22Rv1 (cell line): Measurements from ENCODE around the gene TSPAN18.

Experiments
- H3K27ac ChIP-seq: fragments of 450-650 bp; 2 replicates; pipeline ENCODE4 v1.5.1; 2017
- ZFX ChIP-seq: fragments of 450-650 bp; IDR thresholded peaks from 2 replicates; pipeline ENCODE4 v1.6.1; 2017; ENCODE audit warnings: antibody characterized with exemption, borderline replicate concordance
- TF ChIP-seq, protein P1 (sequence below): fragments of 450-650 bp; IDR thresholded peaks from 2 replicates; pipeline ENCODE4 v1.5.1; 2017; ENCODE audit warnings: mild to moderate bottlenecking

TSPAN18 gene

DNA sequence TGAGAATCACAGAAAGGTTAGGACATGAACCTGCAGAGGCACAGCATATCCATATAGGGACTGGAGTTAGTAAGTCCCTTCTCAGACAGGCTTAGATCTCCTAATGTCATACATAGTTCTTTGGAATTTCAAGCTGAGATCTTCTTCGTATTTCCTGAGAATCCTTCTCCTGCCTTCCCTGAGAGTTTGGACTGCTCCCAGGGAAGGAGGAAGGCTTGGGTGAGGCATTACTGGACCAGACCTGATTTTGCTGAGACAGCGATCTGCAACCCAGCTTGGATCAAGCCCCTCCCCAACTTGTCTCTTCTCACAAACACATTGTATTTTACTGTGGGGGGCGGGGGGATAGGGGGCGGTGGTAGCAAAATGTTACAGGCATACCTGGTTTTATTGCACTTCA, 108.5 kb downstream of the TSPAN18 start:
- H3K27ac ChIP-seq: no peak overlapping the region

DNA sequence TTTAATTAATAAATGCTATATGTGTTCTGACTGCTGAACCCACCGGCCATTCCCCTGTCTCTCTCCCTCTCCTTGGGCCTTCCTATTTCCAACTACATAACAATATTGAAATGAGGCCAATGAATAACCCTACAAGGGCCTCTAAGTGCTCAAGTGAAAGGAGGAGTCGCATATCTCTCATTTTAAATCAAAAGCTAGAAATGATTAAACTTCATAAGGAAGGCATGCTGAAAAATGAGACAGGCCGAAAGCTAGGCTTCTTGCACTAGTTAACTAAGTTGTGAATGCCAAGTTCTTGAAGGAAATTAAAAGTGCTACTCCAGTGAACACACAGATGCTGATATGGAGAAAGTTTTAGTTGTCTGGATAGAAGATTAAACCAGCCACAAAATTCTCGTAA, 109.2 kb downstream of the TSPAN18 start:
- H3K27ac ChIP-seq: no peak overlapping the region

More for the DNA sequence above, 108.5 kb downstream of the TSPAN18 start:
- TF ChIP-seq ZFX: no peak
- TF ChIP-seq, protein P1, sequence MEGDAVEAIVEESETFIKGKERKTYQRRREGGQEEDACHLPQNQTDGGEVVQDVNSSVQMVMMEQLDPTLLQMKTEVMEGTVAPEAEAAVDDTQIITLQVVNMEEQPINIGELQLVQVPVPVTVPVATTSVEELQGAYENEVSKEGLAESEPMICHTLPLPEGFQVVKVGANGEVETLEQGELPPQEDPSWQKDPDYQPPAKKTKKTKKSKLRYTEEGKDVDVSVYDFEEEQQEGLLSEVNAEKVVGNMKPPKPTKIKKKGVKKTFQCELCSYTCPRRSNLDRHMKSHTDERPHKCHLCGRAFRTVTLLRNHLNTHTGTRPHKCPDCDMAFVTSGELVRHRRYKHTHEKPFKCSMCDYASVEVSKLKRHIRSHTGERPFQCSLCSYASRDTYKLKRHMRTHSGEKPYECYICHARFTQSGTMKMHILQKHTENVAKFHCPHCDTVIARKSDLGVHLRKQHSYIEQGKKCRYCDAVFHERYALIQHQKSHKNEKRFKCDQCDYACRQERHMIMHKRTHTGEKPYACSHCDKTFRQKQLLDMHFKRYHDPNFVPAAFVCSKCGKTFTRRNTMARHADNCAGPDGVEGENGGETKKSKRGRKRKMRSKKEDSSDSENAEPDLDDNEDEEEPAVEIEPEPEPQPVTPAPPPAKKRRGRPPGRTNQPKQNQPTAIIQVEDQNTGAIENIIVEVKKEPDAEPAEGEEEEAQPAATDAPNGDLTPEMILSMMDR: no peak

DNA sequence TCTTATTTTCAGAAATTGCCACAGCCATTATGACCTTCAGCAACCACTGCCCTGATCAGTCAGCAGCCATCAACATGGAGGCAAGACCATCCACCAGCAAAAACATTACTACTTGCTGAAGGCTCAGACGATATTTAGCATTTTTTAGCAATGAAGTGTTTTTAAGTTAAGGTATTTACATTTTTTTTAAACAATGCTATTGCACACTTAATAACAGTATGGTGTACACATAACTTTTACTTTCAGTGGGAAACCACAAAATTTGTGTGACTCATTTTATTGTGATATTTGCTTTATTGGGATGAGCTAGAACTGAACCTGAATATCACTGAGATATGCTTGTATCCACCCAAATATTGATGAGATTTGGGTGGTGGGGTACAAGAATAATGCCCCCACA, 110.9 kb downstream of the TSPAN18 start:
- TF ChIP-seq ZFX: no peak
- TF ChIP-seq, protein P1: no peak

More for the DNA sequence above, 109.2 kb downstream of the TSPAN18 start:
- no peak for TF ChIP-seq ZFX
- TF ChIP-seq, protein P1: no peak

DNA sequence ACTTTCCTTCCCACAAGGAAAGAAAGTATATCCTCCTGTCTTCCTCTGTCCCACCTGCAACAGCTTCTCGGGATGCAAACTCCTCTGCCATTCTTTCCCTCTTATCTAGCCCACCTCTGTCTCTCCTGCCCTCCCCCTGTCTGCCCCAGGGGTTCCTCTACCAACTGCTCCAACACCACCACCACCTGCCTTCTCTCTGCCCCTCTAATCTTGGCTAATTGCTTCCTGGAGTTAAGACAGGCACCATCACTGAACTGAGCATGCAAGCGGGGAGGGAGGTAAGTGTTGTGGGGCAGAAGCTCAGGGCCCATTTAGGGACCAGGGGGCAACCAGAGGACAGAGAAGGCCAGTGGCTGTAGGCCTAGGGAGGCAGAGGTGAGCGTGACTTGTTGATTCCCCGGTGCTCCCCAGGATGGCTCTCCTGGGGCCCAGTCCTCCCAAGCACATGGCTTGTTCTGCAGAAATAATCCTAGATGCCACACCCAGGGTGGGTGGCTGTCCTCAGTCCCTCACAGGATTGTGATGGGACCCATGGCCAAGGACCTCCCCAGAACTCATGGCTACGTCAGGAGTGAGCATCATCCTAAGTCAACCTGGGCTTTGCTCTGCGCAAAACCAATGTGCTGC, 112.8 kb downstream of the TSPAN18 start:
- no peak for TF ChIP-seq ZFX
- TF ChIP-seq, protein P1: no peak
- H3K27ac ChIP-seq: no peak overlapping the region

More for the DNA sequence above, 110.9 kb downstream of the TSPAN18 start:
- H3K27ac ChIP-seq: no peak overlapping the region

DNA sequence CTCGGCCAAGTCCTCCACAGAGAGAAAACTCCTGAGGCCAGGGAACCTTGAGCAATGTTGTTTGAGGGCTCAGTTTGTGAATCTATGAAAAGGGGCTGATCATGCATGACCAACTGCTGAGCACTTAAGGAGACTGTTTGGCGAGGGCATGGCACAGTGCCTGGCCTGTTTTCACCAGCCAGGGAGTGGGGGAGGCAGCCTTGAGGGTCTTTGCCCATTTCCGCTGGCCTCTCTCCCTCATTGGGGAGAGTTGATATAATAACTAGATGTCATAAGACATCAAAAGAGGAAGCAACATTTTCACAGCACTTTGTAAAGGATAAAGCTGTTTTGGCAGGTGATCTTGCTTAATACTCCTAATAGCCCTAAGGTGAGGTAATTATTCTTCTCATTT, 113.3 kb downstream of the TSPAN18 start:
- TF ChIP-seq ZFX: no peak
- TF ChIP-seq, protein P1: no peak
- no peak overlapping the region for H3K27ac ChIP-seq

DNA sequence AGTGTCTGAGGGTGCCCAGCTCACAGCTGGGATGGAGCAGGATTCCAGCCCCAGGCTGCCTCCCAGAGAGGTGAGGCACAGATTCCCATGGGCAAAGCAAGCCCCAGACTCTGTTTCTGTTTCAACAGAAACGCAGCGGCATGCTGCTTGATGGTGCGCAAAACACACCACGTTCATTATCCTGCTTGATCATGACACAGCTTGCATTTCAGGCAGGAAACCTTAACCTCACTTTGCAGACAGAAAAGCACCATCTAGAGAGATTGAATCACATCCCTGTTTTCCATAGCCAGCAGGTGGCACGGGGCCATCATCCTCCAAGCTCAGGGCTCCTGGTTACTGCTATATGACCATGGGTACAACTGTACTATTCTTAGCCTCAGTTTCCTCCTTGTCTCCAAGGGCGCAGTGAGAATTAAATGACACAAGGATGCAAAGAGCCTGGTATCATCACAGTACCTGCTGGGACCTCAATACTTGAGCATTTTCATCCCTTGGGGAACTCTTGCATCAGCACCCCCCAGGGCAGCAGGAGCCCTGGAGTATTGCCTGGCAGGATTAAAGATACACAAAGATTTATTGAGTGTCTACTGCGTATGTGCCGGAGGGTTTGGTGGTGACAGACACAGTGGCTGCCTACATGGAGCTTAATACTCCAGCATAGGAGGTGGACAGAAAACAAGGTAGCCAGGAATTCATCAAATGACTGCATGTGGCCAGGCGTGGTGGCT, 113.9 kb downstream of the TSPAN18 start:
- no peak overlapping the region for H3K27ac ChIP-seq
- no peak for TF ChIP-seq ZFX
- TF ChIP-seq, protein P1: no peak

DNA sequence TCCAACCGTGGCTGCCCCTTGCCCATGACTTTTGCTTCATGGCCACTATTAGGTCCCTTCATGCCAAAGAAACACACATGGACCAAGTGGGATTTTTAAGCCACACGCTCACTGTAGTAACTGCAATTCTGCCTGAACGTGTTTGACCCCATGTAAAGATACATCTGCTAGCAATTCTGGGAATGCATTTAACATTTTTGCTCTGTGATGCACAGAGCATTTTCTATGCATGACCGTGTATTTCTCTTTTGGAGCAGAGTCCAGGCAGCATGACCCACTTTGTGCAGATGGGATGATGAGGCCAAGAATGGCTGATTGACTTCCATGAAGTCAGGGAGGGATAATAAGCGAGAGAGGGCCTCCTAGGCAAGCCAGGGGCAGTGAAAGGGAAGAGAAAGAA, 115.5 kb downstream of the TSPAN18 start:
- no peak for TF ChIP-seq ZFX
- no peak overlapping the region for H3K27ac ChIP-seq
